ENCODE results near the gene SERPINA3. TPM values are rescaled to one million over a fixed set of nuclear protein-coding genes. Genes with fewer than 3 reads are reported as not detected.

The SERPINA3 gene
- total and polyA plus RNA-seq, 2 of the 8 experiments (the other 6 are each of a cell fraction or from before 2014, with no cell fraction given), result not detected

- Histone ChIP-seq H3K23me2 (ENCODE audit: low read depth, low read length) (peaks cover 8% of the 10 kb centered on the region; the same call in 1 of the 2 replicates), H4K20me1 (replicated peaks in 1 of 2; ENCODE audit: control insufficient read depth in 1 of 2, insufficient read depth in 2 of 2, low read length in 2 of 2) (peaks cover 0 to 6% of the 10 kb centered on the region in 2 experiments), H2BK12ac (ENCODE audit: low read depth, low read length) (no peak overlapping the region), H4K8ac (ENCODE audit: extremely low read depth, insufficient read depth, low read length) (peak overlapping the region; percentile 14; the same call in 1 of the 2 replicates), H2BK15ac (ENCODE audit: low read length) (no peak overlapping the region), H3K4me3 (ENCODE audit: extremely low read depth in 1 of 4, insufficient read depth in 2 of 4, low read depth in 3 of 4, low read length in 4 of 4) (no peak overlapping the region), H3K4me1 (replicated peaks in 1 of 4; ENCODE audit: control insufficient read depth in 3 of 4, insufficient read depth in 4 of 4, low read length in 3 of 4) (no peaks in the 10 kb centered on the region), H3K9ac (replicated peaks in 1 of 4; ENCODE audit: extremely low read depth in 1 of 4, low read depth in 3 of 4, low read length in 3 of 4) (no peak overlapping the region), H3K4me2 (ENCODE audit: insufficient read depth in 1 of 2, low read depth in 2 of 2, low read length in 2 of 2) (no peak overlapping the region), H3K79me2 (ENCODE audit: control insufficient read depth in 1 of 2, insufficient read depth in 2 of 2, low read length in 2 of 2) (no peaks in the 10 kb centered on the region; a peak in 1 of 4 replicates), H2BK20ac (ENCODE audit: low read length) (no peak overlapping the region), H3K79me1 (ENCODE audit: low read depth, low read length) (no peaks in the 10 kb centered on the region), H3K14ac (ENCODE audit: insufficient read length) (no peak overlapping the region), H2BK5ac (ENCODE audit: low read depth, low read length) (no peak overlapping the region), H3K23ac (ENCODE audit: insufficient read length) (no peak overlapping the region), H3K27ac (ENCODE audit: low read depth, low read length) (no peak overlapping the region), H3K9me3 (ENCODE audit: insufficient read depth in 2 of 2, low read depth in 1 of 2, low read length in 1 of 2) (peaks cover 0 to 4% of the 10 kb centered on the region in 2 experiments; a peak in 1 of 4 replicates), H3K4ac (replicated peaks; ENCODE audit: insufficient read length, low read depth, low read length) (no peak overlapping the region), H3K18ac (ENCODE audit: extremely low read depth, low read length) (no peak overlapping the region), H3K36me3 (ENCODE audit: control insufficient read depth in 2 of 4, insufficient read depth in 4 of 4, low read length in 3 of 4) (no peaks in the 10 kb centered on the region), H2BK120ac (replicated peaks; ENCODE audit: low read depth, low read length) (no peak overlapping the region), H2AK5ac (ENCODE audit: low read depth, low read length) (no peak overlapping the region), H4K91ac (replicated peaks; ENCODE audit: insufficient read length, low read length) (no peak overlapping the region), H2AFZ (ENCODE audit: low read length) (no peak overlapping the region), H4K5ac (ENCODE audit: insufficient read length, low read depth, low read length) (no peak overlapping the region), H3K56ac (replicated peaks; ENCODE audit: insufficient read length, low read depth, low read length) (no peak overlapping the region), H3K27me3 (replicated peaks in 1 of 4; ENCODE audit: control insufficient read depth in 3 of 4, extremely low read depth in 1 of 4, insufficient read depth in 3 of 4, low read length in 3 of 4) (no peaks in the 10 kb centered on the region)
- ChIA-PET POLR2A (ENCODE audit: partially characterized antibody) (no interaction called here), CTCF (ENCODE audit: partially characterized antibody) (no interaction called here)
- 94% methylated on average over 13 of the region's 13 CpGs; no CpG with 5 or more reads in 1 of the 2 experiments for WGBS, 2 experiments (ENCODE audit: extremely low coverage in 1 of 2, insufficient coverage in 1 of 2, insufficient read length in 1 of 2, insufficient replicate concordance in 2 of 2, low coverage in 1 of 2, low lambda C conversion rate in 2 of 2, missing lambda C conversion rate in 1 of 2)
- no peak for TF ChIP-seq TCF12 (IDR thresholded peaks at IDR 0.05; ENCODE audit: low read depth, low read length)
- TF ChIP-seq POU5F1 (IDR thresholded peaks at IDR 0.05; ENCODE audit: low read depth, low read length), result no peak
- TF ChIP-seq BACH1 (IDR thresholded peaks at IDR 0.05; ENCODE audit: low read length), result no peak
- no peak for TF ChIP-seq SIX5 (IDR thresholded peaks at IDR 0.05; ENCODE audit: low read depth, low read length)
- no peak for TF ChIP-seq MAFK (IDR thresholded peaks at IDR 0.05; ENCODE audit: low read depth, low read length)
- no peak for TF ChIP-seq RXRA (IDR thresholded peaks at IDR 0.05; ENCODE audit: insufficient read depth, low read depth, low read length)
- TF ChIP-seq CHD1 (IDR thresholded peaks at IDR 0.05; ENCODE audit: low read depth, low read length), result no peak
- TF ChIP-seq SRF (IDR thresholded peaks at IDR 0.05; ENCODE audit: low read depth, low read length), result no peak
- TF ChIP-seq SP2 (IDR thresholded peaks at IDR 0.05; ENCODE audit: low read length), result no peak
- TF ChIP-seq KDM1A (IDR thresholded peaks at IDR 0.05; ENCODE audit: borderline replicate concordance, low read length), result no peak
- no peak for TF ChIP-seq JUN (IDR thresholded peaks at IDR 0.05; ENCODE audit: low read depth, low read length)
- DNase-seq (ENCODE audit: low read depth in 1 of 2, low spot score in 2 of 2) (peak in 1 of 2 experiments; percentile 38), FAIRE-seq (no peak)
Measured at GRCh38 chr14:94649543-94650443, 37.6 kb downstream of the SERPINA3 start.
